ENCODE measurements around the gene NR6A1. TPM values are rescaled to one million over a fixed set of nuclear protein-coding genes. Genes with fewer than 3 reads are reported as not detected.

NR6A1 gene
- total RNA-seq, 1 experiment from 2014 or later = 99.3 TPM

- H3K9ac ChIP-seq (ENCODE audit: extremely low read depth, insufficient read length, low read length) = no peak overlapping the region
These were observed 49.8 kb downstream of the NR6A1 start for GRCh38 chr9:124721109-124721906.

More at GRCh38 chr9:124721109-124721906, 49.8 kb downstream of the NR6A1 start:
- Histone ChIP-seq H3K79me2 (ENCODE audit: insufficient read depth, low read length) (no peaks in the 10 kb centered on the region), H4K91ac (ENCODE audit: insufficient read length, low read depth, low read length) (no peak overlapping the region), H3K18ac (ENCODE audit: insufficient read length, low read depth, low read length) (no peak overlapping the region), H3K56ac (ENCODE audit: insufficient read length, low read depth, low read length) (no peak overlapping the region), H2BK5ac (ENCODE audit: insufficient read length, low read length) (no peak overlapping the region), H3K4me1 (ENCODE audit: insufficient read depth, low read length) (peaks cover 7% of the 10 kb centered on the region), H2BK15ac (ENCODE audit: low read depth, low read length) (no peak overlapping the region), H3K23ac (ENCODE audit: insufficient read length, low read depth, low read length) (no peak overlapping the region), H2BK20ac (ENCODE audit: low read depth, low read length, poor library complexity, severe bottlenecking) (no peak overlapping the region), H4K5ac (ENCODE audit: insufficient read length, low read depth, low read length) (no peak overlapping the region), H4K20me1 (ENCODE audit: control insufficient read depth, insufficient read depth, insufficient read length) (no peaks in the 10 kb centered on the region), H3K4me2 (ENCODE audit: insufficient read depth, insufficient read length, low read length) (no peak overlapping the region), H3K14ac (ENCODE audit: insufficient read depth, low read length) (no peak overlapping the region), H3K9me3 (ENCODE audit: control insufficient read depth, low read depth, low read length) (no peaks in the 10 kb centered on the region), H2BK120ac (ENCODE audit: low read depth, low read length, poor library complexity, severe bottlenecking) (no peak overlapping the region), H3K79me1 (ENCODE audit: insufficient read depth, low read depth, low read length, poor library complexity, severe bottlenecking) (peaks cover 6% of the 10 kb centered on the region), H2BK12ac (ENCODE audit: insufficient read length, low read depth, low read length) (no peak overlapping the region), H3T11ph (ENCODE audit: low read length) (no peak overlapping the region), H3K23me2 (ENCODE audit: insufficient read length, low read depth, low read length, poor library complexity, severe bottlenecking) (no peaks in the 10 kb centered on the region), H3K27me3 (ENCODE audit: insufficient read depth, low read length) (no peaks in the 10 kb centered on the region), H3K27ac (ENCODE audit: insufficient read length, low read depth, low read length) (no peak overlapping the region), H3K4ac (ENCODE audit: low read depth, low read length) (no peak overlapping the region), H2AK5ac (ENCODE audit: insufficient read length, low read length) (no peak overlapping the region), H4K8ac (replicated peaks; ENCODE audit: insufficient read length, low read depth, low read length) (no peak overlapping the region), H2AFZ (ENCODE audit: low read length) (no peak overlapping the region)
- Mint-ChIP-seq H3K27me3 (ENCODE audit: low read depth) (no peaks in the 10 kb centered on the region), H3K4me3 (no peak overlapping the region), H3K36me3 (ENCODE audit: insufficient read depth in 1 of 3, low read depth in 3 of 3) (peaks cover 0 to 7% (median 6%) of the 10 kb centered on the region in 3 experiments; a peak in 5 of 7 replicates), H3K9me3 (no peaks in the 10 kb centered on the region), H3K4me1 (peaks cover 16 to 17% of the 10 kb centered on the region in 2 experiments), H3K27ac (peak overlapping the region in 2 of 3 experiments; percentile 25 to 87; a peak in 4 of 7 replicates)
- no CpG with 5 or more reads among the region's 5 CpGs for WGBS (ENCODE audit: extremely low coverage, insufficient read length, low lambda C conversion rate)
- DNase-seq = no peak
- no peak for TF ChIP-seq CTCF (conservative IDR thresholded peaks at IDR 0.05)

Data from H9 (cell line).